NCI-H226 (cell line): ENCODE measurements around the gene TALDO1.

Source experiments
- DNase-seq: peaks from one replicate; pipeline ENCODE4 v3.0.0-alpha.2; 2015

Gene TALDO1

GRCh38 chr11:802018-802617 lies 54.9 kb downstream of the TALDO1 start:
- no peak for DNase-seq

- no peak for DNase-seq
These were observed 55.6 kb downstream of the TALDO1 start for GRCh38 chr11:802693-803466.

DNA sequence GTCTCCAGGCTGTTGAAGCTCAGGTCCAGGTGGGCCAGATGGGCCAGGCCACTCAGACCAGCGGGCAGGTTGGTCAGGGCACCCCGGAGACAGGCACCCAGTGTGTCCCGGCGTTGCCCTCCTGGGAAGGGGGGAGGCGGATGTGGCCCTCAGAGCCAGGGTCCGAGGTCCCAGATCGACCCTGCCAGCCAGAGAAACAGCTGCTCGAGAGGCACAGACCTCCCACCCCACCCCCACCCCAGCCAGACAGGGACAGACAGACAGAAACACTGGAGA lies 56.1 kb downstream of the TALDO1 start:
- DNase-seq, result no peak

DNA sequence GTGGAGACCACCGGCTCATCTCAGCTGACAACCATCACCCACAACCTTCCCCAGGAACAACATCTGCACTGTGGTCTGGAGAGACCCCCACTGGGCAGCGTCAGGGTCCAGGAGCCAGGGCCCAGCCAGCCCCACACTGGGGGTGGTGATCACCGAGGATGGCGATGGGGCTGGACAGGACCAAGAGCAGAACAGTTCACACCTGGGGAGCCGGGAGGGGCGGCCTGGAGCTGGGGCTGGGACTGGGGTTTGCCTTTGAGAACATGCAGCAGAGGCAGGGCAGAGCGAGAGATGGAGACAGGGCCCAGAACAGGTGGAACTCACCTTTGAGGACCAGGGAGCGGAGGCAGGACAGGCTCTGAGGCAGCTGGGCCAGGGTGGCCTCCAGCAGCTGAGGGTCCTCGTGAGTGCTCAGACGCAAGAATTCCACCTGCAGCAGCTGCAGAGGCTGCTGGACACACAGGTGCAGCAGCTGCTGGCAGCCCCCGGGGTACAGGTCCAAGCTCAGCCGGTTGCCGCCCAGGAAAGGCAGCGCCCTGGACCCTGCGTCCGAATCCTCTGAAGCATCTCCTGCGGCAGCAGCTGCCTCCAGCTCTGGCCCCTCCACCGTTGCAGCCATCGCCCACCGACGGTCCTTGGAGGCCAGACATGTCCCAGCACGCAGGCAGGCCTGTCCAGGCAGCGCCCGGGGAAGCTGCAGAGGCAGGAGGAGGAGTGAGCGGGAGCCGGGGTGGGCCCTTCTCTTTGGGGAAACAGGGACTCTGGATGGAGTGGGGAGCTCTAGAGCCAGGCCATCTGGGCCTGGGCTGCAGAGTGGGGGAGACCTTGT lies 56.7 kb downstream of the TALDO1 start:
- no peak for DNase-seq

DNA sequence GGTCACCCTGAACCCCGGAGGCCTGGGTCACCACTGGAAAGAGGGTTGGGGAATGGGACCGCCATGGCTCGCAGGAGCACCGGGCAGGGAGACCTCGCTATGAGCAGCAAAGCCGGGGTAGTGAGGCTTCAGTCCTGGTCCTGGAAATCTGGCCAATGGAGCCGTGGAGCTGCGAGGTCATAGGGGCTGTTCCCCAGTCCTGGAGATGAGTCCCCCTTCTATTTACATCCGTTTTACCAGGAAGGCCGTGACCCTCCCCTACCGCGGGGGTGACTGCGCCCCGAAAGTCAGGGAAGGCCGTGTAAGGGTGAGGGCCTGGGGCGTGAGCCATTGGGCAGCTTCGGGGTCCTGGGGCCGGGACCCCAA lies 57.3 kb downstream of the TALDO1 start:
- DNase-seq, result no peak

GRCh38 chr11:808427-809286 lies 61.4 kb downstream of the TALDO1 start:
- no peak for DNase-seq

DNA sequence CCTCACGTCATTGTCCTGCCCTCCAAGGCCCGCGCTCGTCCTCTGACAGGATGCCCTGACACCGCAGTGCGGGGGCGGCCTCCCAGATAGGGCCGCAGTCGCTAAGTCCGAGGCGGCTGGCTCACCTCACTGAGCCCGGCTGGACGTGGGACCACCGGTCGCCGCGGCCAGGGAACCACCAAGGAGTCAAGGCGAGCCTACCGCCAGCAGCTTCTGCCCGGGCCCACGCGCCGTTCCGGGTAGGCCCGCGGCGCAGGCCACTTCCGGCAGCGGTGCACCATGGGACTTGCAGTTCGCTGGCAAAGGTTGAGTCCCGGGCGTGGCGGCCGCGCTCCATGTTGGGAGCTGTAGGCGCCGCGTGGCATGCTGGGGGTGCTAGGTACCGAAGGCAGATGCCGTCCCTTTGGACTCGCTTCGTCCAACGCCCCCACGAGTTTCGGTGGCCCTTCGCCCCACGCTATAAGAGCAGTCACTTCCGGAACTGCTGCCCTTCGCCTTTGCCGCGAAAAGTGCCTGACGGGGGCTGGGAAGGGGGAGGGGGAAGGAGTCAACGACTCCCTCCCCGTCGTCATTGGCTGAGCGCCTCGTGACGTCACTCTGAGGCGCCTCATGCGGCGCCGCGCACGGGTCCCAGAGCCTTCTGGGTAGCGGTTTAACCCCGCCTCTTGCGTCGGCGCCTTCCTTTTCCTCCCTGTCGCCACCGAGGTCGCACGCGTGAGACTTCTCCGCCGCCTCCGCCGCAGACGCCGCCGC lies 62.2 kb downstream of the TALDO1 start, which contains the start of gene RPLP2:
Gene RPLP2, plus strand, starts transcription at position 681 of the 753 bp plus-strand sequence. CDS start 268 bp downstream, outside the sequence.
- DNase-seq, result peak; percentile 96

DNA sequence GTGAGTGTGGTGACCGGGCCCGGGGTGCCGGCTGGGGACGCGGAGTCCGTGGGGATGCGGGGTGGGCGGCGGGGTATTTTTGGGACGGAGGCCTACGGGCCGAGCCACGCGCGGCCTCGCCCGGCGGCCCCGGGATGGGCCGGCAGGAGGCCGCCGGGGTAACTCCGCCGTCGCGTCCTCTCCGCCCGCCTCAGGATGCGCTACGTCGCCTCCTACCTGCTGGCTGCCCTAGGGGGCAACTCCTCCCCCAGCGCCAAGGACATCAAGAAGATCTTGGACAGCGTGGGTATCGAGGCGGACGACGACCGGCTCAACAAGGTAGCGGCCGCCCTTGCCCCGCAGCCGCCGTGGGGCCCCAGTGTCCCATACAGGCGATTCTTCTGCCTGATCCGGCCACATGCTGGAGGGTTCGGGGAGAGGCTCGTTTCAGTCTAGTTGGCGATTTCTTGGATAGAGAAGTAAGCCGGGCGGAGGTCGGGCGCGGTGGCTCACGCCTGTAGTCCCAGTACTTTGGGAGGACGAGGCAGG lies 62.8 kb downstream of the TALDO1 start:
- DNase-seq, result no peak

DNA sequence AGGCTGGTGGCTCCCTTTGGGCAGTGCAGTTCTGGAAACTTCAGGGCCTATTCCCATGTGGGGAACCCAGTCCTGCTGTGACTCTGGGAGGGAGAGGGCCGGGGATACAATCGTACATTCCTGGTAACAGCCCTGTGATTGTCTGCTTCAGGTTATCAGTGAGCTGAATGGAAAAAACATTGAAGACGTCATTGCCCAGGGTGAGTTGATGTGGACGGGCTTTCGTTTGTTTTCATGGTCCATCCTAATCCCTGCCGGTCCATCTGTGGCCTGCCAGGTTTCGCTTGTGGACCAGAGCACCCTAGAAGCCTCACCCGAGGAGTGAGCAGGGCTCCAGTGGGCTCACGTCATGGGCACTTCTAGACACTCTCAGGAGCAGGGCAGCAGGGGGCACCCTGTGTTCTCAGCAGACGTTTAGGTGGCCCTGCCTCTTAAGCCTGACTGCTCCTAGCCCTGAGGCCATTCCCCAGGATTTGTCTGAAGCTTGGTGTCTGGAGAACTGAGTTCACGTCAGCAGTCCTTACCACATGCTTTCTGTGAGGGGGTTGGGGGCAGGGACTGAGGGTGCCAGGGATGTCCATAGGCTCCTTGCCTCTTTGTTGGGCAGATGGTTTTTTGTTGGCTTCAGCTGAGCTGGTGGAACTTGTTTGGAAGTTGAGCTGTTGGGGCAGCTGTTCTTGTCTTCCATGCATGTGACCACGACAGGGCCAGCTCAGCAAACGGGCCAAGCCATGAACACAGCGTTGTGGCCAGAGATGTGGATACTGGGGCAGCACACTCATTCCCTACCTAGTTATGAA lies 64.4 kb downstream of the TALDO1 start:
- DNase-seq, result no peak

DNA sequence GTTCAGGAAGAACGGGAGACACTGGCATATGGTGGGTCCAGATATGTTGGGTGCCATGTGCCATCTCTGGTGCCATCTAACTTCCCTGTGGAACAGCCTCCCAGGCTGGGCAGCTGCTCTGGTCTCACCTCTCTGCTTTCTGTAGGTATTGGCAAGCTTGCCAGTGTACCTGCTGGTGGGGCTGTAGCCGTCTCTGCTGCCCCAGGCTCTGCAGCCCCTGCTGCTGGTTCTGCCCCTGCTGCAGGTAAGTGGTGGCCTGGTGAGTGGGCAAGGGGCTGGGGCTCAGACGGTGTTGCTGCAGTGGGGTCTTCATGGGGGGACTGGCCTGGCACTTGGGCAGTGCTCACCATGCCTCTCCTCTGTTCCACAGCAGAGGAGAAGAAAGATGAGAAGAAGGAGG lies 65.1 kb downstream of the TALDO1 start:
- no peak for DNase-seq

DNA sequence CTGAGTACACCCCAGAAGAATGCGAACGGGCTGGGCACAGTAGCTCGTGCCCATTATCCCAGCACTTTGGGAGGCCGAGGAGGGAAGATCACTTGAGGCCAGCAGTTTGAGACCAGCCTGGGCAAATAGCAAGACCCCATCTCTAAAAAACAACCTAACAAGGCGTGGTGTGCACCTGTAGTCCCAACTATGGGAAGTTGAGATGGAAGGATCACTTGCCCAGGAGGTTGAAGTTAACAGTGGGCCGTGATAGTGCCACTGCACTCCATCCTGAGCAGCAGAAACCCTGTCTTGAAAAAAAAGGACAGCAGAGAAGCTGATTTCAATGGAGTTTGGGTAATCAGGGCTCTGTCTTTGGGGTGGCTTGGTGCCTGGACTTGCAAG lies 65.8 kb downstream of the TALDO1 start:
- DNase-seq, result no peak

DNA sequence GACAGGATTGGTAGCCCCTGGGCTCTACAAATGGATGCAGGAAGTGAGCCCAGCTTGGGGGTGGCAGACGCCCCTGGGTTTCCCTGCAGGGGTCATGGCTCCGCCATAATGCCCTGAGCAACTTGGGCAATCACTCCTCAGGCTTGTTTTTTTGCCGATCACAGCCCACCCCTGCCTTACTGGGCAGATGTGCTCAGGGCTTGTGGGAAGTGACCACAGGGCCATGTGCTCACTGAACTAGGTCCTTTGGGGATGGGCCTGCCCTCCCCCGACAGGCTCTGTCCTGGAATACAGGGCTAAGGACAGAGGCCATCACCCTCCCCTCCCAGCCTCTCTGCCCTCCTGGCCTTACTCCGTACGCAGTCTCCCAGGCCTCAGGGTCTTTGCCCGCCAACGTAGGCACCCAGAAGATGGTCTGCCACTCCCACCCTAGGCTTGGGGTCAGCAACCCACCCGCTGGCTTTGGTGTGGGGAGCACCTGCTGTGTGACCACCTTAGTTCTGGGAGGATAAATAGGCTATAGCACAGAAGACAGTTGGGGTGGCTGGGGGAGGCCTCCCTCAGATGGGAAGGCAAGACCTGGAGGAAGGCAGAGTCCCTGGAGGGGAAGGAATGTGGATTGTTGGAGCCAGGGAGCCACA lies 66.3 kb downstream of the TALDO1 start:
- no peak for DNase-seq
